Measurements from ENCODE around the gene HMCES. TPM values are rescaled to one million over a fixed set of nuclear protein-coding genes. Genes with fewer than 3 reads are reported as not detected.
"Not testable (repeated sequence)": the region's sequence is repeated elsewhere in the genome, so short reads cannot be mapped to it uniquely, and the experiment has no call there.

The HMCES gene
- total and polyA plus RNA-seq, 2 of the 13 experiments (the other 11 are each of a cell fraction or from before 2014, with no cell fraction given) = 16.1 to 37.5 TPM

- H3K27ac ChIP-seq (ENCODE audit: extremely low read length, insufficient read depth, low read length); H2AFZ ChIP-seq (ENCODE audit: low read length); H3K4me2 ChIP-seq (ENCODE audit: low read depth, low read length); H3K9me3 ChIP-seq (ENCODE audit: low read length); H3K27me3 ChIP-seq (ENCODE audit: control insufficient read depth in 1 of 2, insufficient read depth in 2 of 2, low read length in 2 of 2); H3K79me2 ChIP-seq (ENCODE audit: insufficient read depth, low read length); FAIRE-seq; H3K4me3 ChIP-seq (replicated peaks in 1 of 3; ENCODE audit: insufficient read depth in 1 of 3, low read depth in 2 of 3, low read length in 3 of 3); in situ Hi-C loops (cut with HindIII; ENCODE audit: extremely low pct_ligation_motif_present, low pct_unique_long_range_greater_than_20kb); BruUV-seq (replicated peaks); H3K9ac ChIP-seq (ENCODE audit: insufficient read depth, low read depth, low read length); ATAC-seq; CTCF ChIA-PET (ENCODE audit: low intra/inter-chr PET ratio, low total read pairs); intact Hi-C loops (cut with micrococcal nuclease; ENCODE audit: unreplicated experiment); H4K20me1 ChIP-seq (ENCODE audit: insufficient read depth, low read length); POLR2A ChIA-PET; DNase-seq (ENCODE audit: low spot score); H3K36me3 ChIP-seq (replicated peaks in 1 of 2; ENCODE audit: control insufficient read depth in 1 of 2, insufficient read depth in 2 of 2, low read length in 2 of 2): not testable (repeated sequence)
- 69% methylated on average over 4 of the region's 4 CpGs for WGBS (ENCODE audit: low lambda C conversion rate)
- H3K4me1 ChIP-seq (ENCODE audit: insufficient read depth, low read length) = peaks cover 44% of the 10 kb centered on the region
These were observed 59.0 kb downstream of the HMCES start for GRCh38 chr3:129337719-129338118.

GRCh38 chr3:129339186-129339585 lies 60.5 kb downstream of the HMCES start:
- H3K36me3 ChIP-seq (replicated peaks in 1 of 2; ENCODE audit: control insufficient read depth in 1 of 2, insufficient read depth in 2 of 2, low read length in 2 of 2); POLR2A ChIA-PET; H3K27ac ChIP-seq (ENCODE audit: extremely low read length, insufficient read depth, low read length); intact Hi-C loops (cut with micrococcal nuclease; ENCODE audit: unreplicated experiment); H2AFZ ChIP-seq (ENCODE audit: low read length); H3K9me3 ChIP-seq (ENCODE audit: low read length); H3K4me3 ChIP-seq (replicated peaks in 1 of 3; ENCODE audit: insufficient read depth in 1 of 3, low read depth in 2 of 3, low read length in 3 of 3); BruUV-seq (replicated peaks); H4K20me1 ChIP-seq (ENCODE audit: insufficient read depth, low read length); CTCF ChIA-PET (ENCODE audit: low intra/inter-chr PET ratio, low total read pairs); DNase-seq (ENCODE audit: low spot score); H3K79me2 ChIP-seq (ENCODE audit: insufficient read depth, low read length); in situ Hi-C loops (cut with HindIII; ENCODE audit: extremely low pct_ligation_motif_present, low pct_unique_long_range_greater_than_20kb); H3K4me2 ChIP-seq (ENCODE audit: low read depth, low read length); H3K27me3 ChIP-seq (ENCODE audit: control insufficient read depth in 1 of 2, insufficient read depth in 2 of 2, low read length in 2 of 2); ATAC-seq; FAIRE-seq; H3K9ac ChIP-seq (ENCODE audit: insufficient read depth, low read depth, low read length): not testable (repeated sequence)
- peaks cover 59% of the 10 kb centered on the region for H3K4me1 ChIP-seq (ENCODE audit: insufficient read depth, low read length)
- WGBS (ENCODE audit: low lambda C conversion rate) = 100% methylated on average over 6 of the region's 36 CpGs

GRCh38 chr3:129339833-129340232 lies 61.2 kb downstream of the HMCES start:
- in situ Hi-C loops (cut with HindIII; ENCODE audit: extremely low pct_ligation_motif_present, low pct_unique_long_range_greater_than_20kb); POLR2A ChIA-PET: not testable (repeated sequence)

More at GRCh38 chr3:129339833-129340232, 61.2 kb downstream of the HMCES start:
- H3K27ac ChIP-seq (ENCODE audit: extremely low read length, insufficient read depth, low read length); FAIRE-seq; H3K36me3 ChIP-seq (replicated peaks in 1 of 2; ENCODE audit: control insufficient read depth in 1 of 2, insufficient read depth in 2 of 2, low read length in 2 of 2); H3K4me2 ChIP-seq (ENCODE audit: low read depth, low read length); BruUV-seq (replicated peaks); H3K27me3 ChIP-seq (ENCODE audit: control insufficient read depth in 1 of 2, insufficient read depth in 2 of 2, low read length in 2 of 2); H3K9ac ChIP-seq (ENCODE audit: insufficient read depth, low read depth, low read length); H3K9me3 ChIP-seq (ENCODE audit: low read length); H2AFZ ChIP-seq (ENCODE audit: low read length); intact Hi-C loops (cut with micrococcal nuclease; ENCODE audit: unreplicated experiment); ATAC-seq; CTCF ChIA-PET (ENCODE audit: low intra/inter-chr PET ratio, low total read pairs); H3K79me2 ChIP-seq (ENCODE audit: insufficient read depth, low read length); DNase-seq (ENCODE audit: low spot score); H3K4me3 ChIP-seq (replicated peaks in 1 of 3; ENCODE audit: insufficient read depth in 1 of 3, low read depth in 2 of 3, low read length in 3 of 3); H4K20me1 ChIP-seq (ENCODE audit: insufficient read depth, low read length): not testable (repeated sequence)
- peaks cover 65% of the 10 kb centered on the region for H3K4me1 ChIP-seq (ENCODE audit: insufficient read depth, low read length)
- WGBS (ENCODE audit: low lambda C conversion rate) = no CpG with 5 or more reads among the region's 30 CpGs
